GM18499 (cell line): ENCODE results near the gene SLC31A1.

ENCODE experiments used
- ATAC-seq: cut with Tn5 transposase; IDR thresholded peaks from one replicate; pipeline ENCODE4 v1.9.1; 2021; ENCODE audit warnings: moderate number of reproducible peaks; ENCODE audit not compliant: insufficient read depth, unreplicated experiment

SLC31A1 gene

GRCh38 chr9:113221003-113221799, at the start of gene SLC31A1, which contains the start of gene FKBP15:
TSS of gene SLC31A1 (plus strand) at chr9:113221544. CDS start at chr9:113256149, 34,605 bp downstream.
TSS of gene FKBP15 (minus strand) at chr9:113221277. CDS start at chr9:113221243, 34 bp downstream.
- peak; percentile 72 for ATAC-seq

GRCh38 chr9:113173341-113173740, 48.0 kb upstream of the SLC31A1 start:
- no peak for ATAC-seq

GRCh38 chr9:113176803-113177202, 44.5 kb upstream of the SLC31A1 start:
- no peak for ATAC-seq

- no peak for ATAC-seq
Observed at GRCh38 chr9:113177251-113177650, 44.1 kb upstream of the SLC31A1 start.

GRCh38 chr9:113178087-113178486, 43.3 kb upstream of the SLC31A1 start:
- ATAC-seq = no peak

GRCh38 chr9:113179839-113180238, 41.5 kb upstream of the SLC31A1 start:
- ATAC-seq = no peak

- ATAC-seq = no peak
Observed at GRCh38 chr9:113181165-113181564, 40.2 kb upstream of the SLC31A1 start.

- ATAC-seq = no peak
Observed at GRCh38 chr9:113183956-113184488, 37.3 kb upstream of the SLC31A1 start.

GRCh38 chr9:113184539-113184938, 36.8 kb upstream of the SLC31A1 start:
- no peak for ATAC-seq

GRCh38 chr9:113185271-113185670, 36.1 kb upstream of the SLC31A1 start:
- ATAC-seq = no peak

- no peak for ATAC-seq
Observed at GRCh38 chr9:113186137-113186755, 35.1 kb upstream of the SLC31A1 start.

GRCh38 chr9:113187929-113188595, 33.3 kb upstream of the SLC31A1 start:
- no peak for ATAC-seq

- no peak for ATAC-seq
Observed at GRCh38 chr9:113192455-113192854, 28.9 kb upstream of the SLC31A1 start.

- no peak for ATAC-seq
Observed at GRCh38 chr9:113199683-113200329, 21.5 kb upstream of the SLC31A1 start.

- no peak for ATAC-seq
Observed at GRCh38 chr9:113205432-113205831, 15.9 kb upstream of the SLC31A1 start.

- ATAC-seq = no peak
Observed at GRCh38 chr9:113205861-113206260, 15.5 kb upstream of the SLC31A1 start.

GRCh38 chr9:113210815-113211214, 10.5 kb upstream of the SLC31A1 start:
- ATAC-seq = no peak

GRCh38 chr9:113215132-113215531, 6.2 kb upstream of the SLC31A1 start:
- no peak for ATAC-seq

GRCh38 chr9:113216406-113216805, 4.9 kb upstream of the SLC31A1 start:
- ATAC-seq = no peak

GRCh38 chr9:113219186-113219936, 2.0 kb upstream of the SLC31A1 start:
- ATAC-seq = peak; percentile 47
